GM23338 (cell line): ENCODE results near the gene FDXACB1. TPM values are rescaled to one million over a fixed set of nuclear protein-coding genes. Genes with fewer than 3 reads are reported as not detected.

Experiments
- ATAC-seq: fragments of 200-7000 bp; cut with Tn5 transposase; 3 replicates; pipeline ENCODE4 v1.9.1; 2020
- DNase-seq: peaks from one replicate; pipeline ENCODE4 v3.0.0-alpha.2; 2015; ENCODE audit warnings: low spot score
- H2AFZ ChIP-seq: fragments of 200-600 bp; sonication (generic); 2 replicates; pipeline ENCODE4 v1.8.0; 2016; ENCODE audit warnings: antibody characterized with exemption, mild to moderate bottlenecking, moderate library complexity
- H3F3A ChIP-seq: fragments of 200-600 bp; sonication (generic); replicated peaks from 2 replicates; pipeline ENCODE4 v1.8.0; 2017; ENCODE audit warnings: antibody characterized with exemption, mixed run types, low read depth
- H3K27ac ChIP-seq: fragments of 200-600 bp; sonication (generic); 2 replicates; pipeline ENCODE4 v1.6.1; 2016; ENCODE audit warnings: low read depth
- H3K27me3 ChIP-seq: fragments of 200-600 bp; sonication (generic); 2 replicates; pipeline ENCODE4 v1.8.0; 2016; ENCODE audit warnings: mild to moderate bottlenecking, mixed run types, moderate library complexity; ENCODE audit not compliant: insufficient read depth
- H3K36me3 ChIP-seq: fragments of 200-600 bp; sonication (generic); 2 replicates; pipeline ENCODE4 v1.8.0; 2016; ENCODE audit warnings: mild to moderate bottlenecking; ENCODE audit not compliant: insufficient read depth
- H3K4me1 ChIP-seq: fragments of 200-600 bp; sonication (generic); 2 replicates; pipeline ENCODE4 v1.8.0; 2016; ENCODE audit warnings: mild to moderate bottlenecking, moderate library complexity; ENCODE audit not compliant: insufficient read depth
- H3K4me2 ChIP-seq: fragments of 200-600 bp; sonication (generic); 2 replicates; pipeline ENCODE4 v1.7.1; 2017; ENCODE audit warnings: mixed run types
- H3K4me3 ChIP-seq: fragments of 200-600 bp; sonication (generic); 2 replicates; pipeline ENCODE4 v1.6.1; 2016; ENCODE audit warnings: mixed run types
- H3K79me2 ChIP-seq: fragments of 200-600 bp; sonication (generic); replicated peaks from 2 replicates; pipeline ENCODE4 v1.8.0; 2017; ENCODE audit warnings: mild to moderate bottlenecking; ENCODE audit not compliant: insufficient read depth
- H3K9me2 ChIP-seq: fragments of 200-600 bp; sonication (generic); 2 replicates; pipeline ENCODE4 v1.8.0; 2017; ENCODE audit not compliant: insufficient read depth
- H4K20me1 ChIP-seq: fragments of 200-600 bp; sonication (generic); replicated peaks from 2 replicates; pipeline ENCODE4 v1.8.0; 2017; ENCODE audit warnings: mild to moderate bottlenecking; ENCODE audit not compliant: insufficient read depth
- H3K27ac Mint-ChIP-seq: 2 replicates; pipeline ENCODE4 v1.8.0; 2020; ENCODE audit warnings: inconsistent platforms, mild to moderate bottlenecking, moderate library complexity, mixed read lengths
- H3K27me3 Mint-ChIP-seq: 3 replicates; pipeline ENCODE4 v1.8.0; 2022; ENCODE audit warnings: low read depth, mild to moderate bottlenecking, moderate library complexity, mixed read lengths, inconsistent platforms; ENCODE audit not compliant: insufficient read depth, poor library complexity
- H3K36me3 Mint-ChIP-seq: 3 replicates; pipeline ENCODE4 v1.8.0; 2021; ENCODE audit warnings: low read depth, mild to moderate bottlenecking, inconsistent platforms, moderate library complexity, mixed read lengths
- H3K4me1 Mint-ChIP-seq: 3 replicates; pipeline ENCODE4 v1.8.0; 2020; ENCODE audit warnings: mild to moderate bottlenecking, inconsistent platforms, mixed read lengths
- H3K4me3 Mint-ChIP-seq: 3 replicates; pipeline ENCODE4 v1.8.0; 2021; ENCODE audit warnings: moderate library complexity, mild to moderate bottlenecking, inconsistent platforms, mixed read lengths
- H3K9me3 Mint-ChIP-seq: 3 replicates; pipeline ENCODE4 v1.8.0; 2020; ENCODE audit warnings: moderate library complexity, mild to moderate bottlenecking, inconsistent platforms, mixed read lengths
- CREB1 ChIP-seq: fragments of 250-450 bp; sonication (Bioruptor Pico); IDR thresholded peaks from 2 replicates; pipeline ENCODE4 v1.5.0; 2020; ENCODE audit warnings: low read depth, mild to moderate bottlenecking, moderate library complexity
- CTCF ChIP-seq, 2 experiments: fragments of 200-600 bp in 1 of 2; sonication (generic) in 1 of 2; conservative IDR thresholded peaks; 2 replicates each; pipeline versions ENCODE4 v1.5.1 to v1.6.1; 2016 to 2017; ENCODE audit warnings: antibody characterized with exemption in 2 of 2, low read depth in 2 of 2, mild to moderate bottlenecking in 2 of 2, moderate library complexity in 1 of 2
- EZH2 ChIP-seq: fragments of 200-600 bp; sonication (generic); IDR thresholded peaks from one replicate; pipeline ENCODE4 v1.8.0; 2017; ENCODE audit warnings: antibody characterized with exemption, mild to moderate bottlenecking, low read depth; ENCODE audit not compliant: unreplicated experiment
- POLR2AphosphoS5 ChIP-seq: IDR thresholded peaks from 2 replicates; pipeline ENCODE4 v1.6.1; 2016; ENCODE audit warnings: antibody characterized with exemption, low read depth
- REST ChIP-seq: IDR thresholded peaks from one replicate; pipeline ENCODE4 v1.6.1; 2018; ENCODE audit warnings: antibody characterized with exemption; ENCODE audit not compliant: unreplicated experiment
- STAT1 ChIP-seq: IDR thresholded peaks from one replicate; pipeline ENCODE4 v1.6.1; 2016; ENCODE audit warnings: antibody characterized with exemption; ENCODE audit not compliant: unreplicated experiment
- ZNF462 ChIP-seq: fragments of 250-450 bp; sonication (Bioruptor Pico); IDR thresholded peaks from 2 replicates; pipeline ENCODE4 v1.5.0; 2020; ENCODE audit warnings: mild to moderate bottlenecking, moderate library complexity
- polyA plus RNA-seq: library from polyadenylated mRNA; unstranded; fragments of >200 nt; fragmentation: Nextera tagmentation; extraction: Ambion mirVana; gene quantifications from 2 replicates; pipeline ENCODE4 v1.2.1, GENCODE V29; 2016
- total RNA-seq: library from RNA; depleted of rRNA; stranded (reverse); fragments of >200 nt; shearing (Covaris generic); gene quantifications from 2 replicates; pipeline ENCODE4 v1.2.3, GENCODE V29; 2014
- TF ChIP-seq, protein P1 (sequence below): IDR thresholded peaks from 2 replicates; pipeline ENCODE4 v1.6.1; 2016; ENCODE audit warnings: antibody characterized with exemption

Gene FDXACB1
- total and polyA plus RNA-seq, 2 experiments from 2014 or later = 1.6 to 2.4 TPM

GRCh38 chr11:111843661-111844060 lies 35.3 kb downstream of the FDXACB1 start:
- Histone ChIP-seq H3K4me1 (peaks cover 5% of the 10 kb centered on the region; the same call in 1 of the 2 replicates), H2AFZ (no peak overlapping the region), H3F3A (no peaks in the 10 kb centered on the region), H4K20me1 (no peaks in the 10 kb centered on the region), H3K4me2 (no peak overlapping the region), H3K79me2 (no peaks in the 10 kb centered on the region), H3K36me3 (no peaks in the 10 kb centered on the region), H3K27ac (no peak overlapping the region), H3K4me3 (no peak overlapping the region), H3K27me3 (no peaks in the 10 kb centered on the region), H3K9me2 (no peaks in the 10 kb centered on the region)
- TF ChIP-seq REST = no peak
- ATAC-seq (no peak), DNase-seq (no peak)
- H3K27me3 Mint-ChIP-seq = no peaks in the 10 kb centered on the region
- no peaks in the 10 kb centered on the region for H3K36me3 Mint-ChIP-seq
- H3K27ac Mint-ChIP-seq = no peak overlapping the region
- no peak overlapping the region for H3K4me3 Mint-ChIP-seq
- H3K9me3 Mint-ChIP-seq = no peaks in the 10 kb centered on the region
- H3K4me1 Mint-ChIP-seq = peaks cover 27% of the 10 kb centered on the region

- peak overlapping the region; percentile 11; the same call in 1 of the 2 replicates for H3K27ac ChIP-seq
- Mint-ChIP-seq H3K27ac (no peak overlapping the region; the same call in 1 of the 2 replicates), H3K4me1 (peaks cover 20% of the 10 kb centered on the region), H3K4me3 (no peak overlapping the region), H3K36me3 (no peaks in the 10 kb centered on the region), H3K9me3 (no peaks in the 10 kb centered on the region), H3K27me3 (no peaks in the 10 kb centered on the region)
- H3K4me1 ChIP-seq = peaks cover 5% of the 10 kb centered on the region; the same call in 1 of the 2 replicates
- no peaks in the 10 kb centered on the region for H3K27me3 ChIP-seq
- no peaks in the 10 kb centered on the region for H4K20me1 ChIP-seq
- H2AFZ ChIP-seq = no peak overlapping the region
- H3F3A ChIP-seq = no peaks in the 10 kb centered on the region
- H3K4me3 ChIP-seq = no peak overlapping the region
- ATAC-seq (peak; percentile 97), DNase-seq (peak; percentile 95)
- TF ChIP-seq CTCF (conservative IDR thresholded peaks at IDR 0.05; ENCODE audit: low read depth in 2 of 2) (peak; percentile 97 to 98), CREB1 (CRISPR knock-in tag) (no peak), ZNF462 (no peak), STAT1 (no peak), POLR2AphosphoS5 (no peak), EZH2 (no peak)
- TF ChIP-seq, protein P1, sequence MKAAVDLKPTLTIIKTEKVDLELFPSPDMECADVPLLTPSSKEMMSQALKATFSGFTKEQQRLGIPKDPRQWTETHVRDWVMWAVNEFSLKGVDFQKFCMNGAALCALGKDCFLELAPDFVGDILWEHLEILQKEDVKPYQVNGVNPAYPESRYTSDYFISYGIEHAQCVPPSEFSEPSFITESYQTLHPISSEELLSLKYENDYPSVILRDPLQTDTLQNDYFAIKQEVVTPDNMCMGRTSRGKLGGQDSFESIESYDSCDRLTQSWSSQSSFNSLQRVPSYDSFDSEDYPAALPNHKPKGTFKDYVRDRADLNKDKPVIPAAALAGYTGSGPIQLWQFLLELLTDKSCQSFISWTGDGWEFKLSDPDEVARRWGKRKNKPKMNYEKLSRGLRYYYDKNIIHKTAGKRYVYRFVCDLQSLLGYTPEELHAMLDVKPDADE = no peak
- H3K4me2 ChIP-seq = no peak overlapping the region
- H3K9me2 ChIP-seq = no peaks in the 10 kb centered on the region
- H3K36me3 ChIP-seq = no peaks in the 10 kb centered on the region
- no peaks in the 10 kb centered on the region for H3K79me2 ChIP-seq
These were observed 37.5 kb downstream of the FDXACB1 start for GRCh38 chr11:111841370-111842053.
